Measurements from ENCODE around the gene STK24. TPM values are rescaled to one million over a fixed set of nuclear protein-coding genes. Genes with fewer than 3 reads are reported as not detected.

Gene STK24
- total RNA-seq, 1 donor, result 82.2 TPM

GRCh38 chr13:98581971-98582702 is 5.2 kb upstream of the STK24 start:
- H3K4me1 ChIP-seq (ENCODE audit: insufficient read depth, low read length), result peaks cover 37% of the 10 kb centered on the region
- DNase-seq (ENCODE audit: insufficient read length, low spot score, missing footprints), result peak; percentile 87
- no peaks in the 10 kb centered on the region for H3K36me3 ChIP-seq (ENCODE audit: insufficient read depth, low read length)
- no peaks in the 10 kb centered on the region for H3K27me3 ChIP-seq (ENCODE audit: insufficient read depth, low read length)
- peak overlapping the region; percentile 35 for H3K27ac ChIP-seq (ENCODE audit: low read depth, low read length)
- peak overlapping the region; percentile 57 for H2AFZ ChIP-seq (ENCODE audit: low read length)
- no peaks in the 10 kb centered on the region for H4K20me1 ChIP-seq (ENCODE audit: insufficient read depth, low read length)
- no peak for TF ChIP-seq CTCF (IDR thresholded peaks at IDR 0.05; ENCODE audit: extremely low read depth, low read depth, low read length)
- no peak overlapping the region for H3K4me3 ChIP-seq (ENCODE audit: insufficient read depth, low read length)
- peak overlapping the region; percentile 15 for H3K4me2 ChIP-seq (ENCODE audit: insufficient read depth, low read length)
- no peaks in the 10 kb centered on the region for H3K9me3 ChIP-seq (ENCODE audit: low read depth, low read length)
- H3K79me2 ChIP-seq (ENCODE audit: insufficient read depth, low read length), result no peaks in the 10 kb centered on the region

- no peaks in the 10 kb centered on the region for H3K27me3 ChIP-seq (ENCODE audit: insufficient read depth, low read length)
- H4K20me1 ChIP-seq (ENCODE audit: insufficient read depth, low read length), result no peaks in the 10 kb centered on the region
- H3K4me3 ChIP-seq (ENCODE audit: insufficient read depth, low read length), result no peak overlapping the region
- no peak overlapping the region for H3K4me2 ChIP-seq (ENCODE audit: insufficient read depth, low read length)
- no peaks in the 10 kb centered on the region for H3K9me3 ChIP-seq (ENCODE audit: low read depth, low read length)
- H3K36me3 ChIP-seq (ENCODE audit: insufficient read depth, low read length), result no peaks in the 10 kb centered on the region
- no peak overlapping the region for H2AFZ ChIP-seq (ENCODE audit: low read length)
- peaks cover 37% of the 10 kb centered on the region for H3K4me1 ChIP-seq (ENCODE audit: insufficient read depth, low read length)
- TF ChIP-seq CTCF (IDR thresholded peaks at IDR 0.05; ENCODE audit: extremely low read depth, low read depth, low read length), result no peak
- peak; percentile 67 for DNase-seq (ENCODE audit: insufficient read length, low spot score, missing footprints)
- H3K27ac ChIP-seq (ENCODE audit: low read depth, low read length), result peak overlapping the region; percentile 35
- H3K79me2 ChIP-seq (ENCODE audit: insufficient read depth, low read length), result peaks cover 2% of the 10 kb centered on the region
Observed at GRCh38 chr13:98581381-98581780, 4.5 kb upstream of the STK24 start.

GRCh38 chr13:98580420-98580819 is 3.5 kb upstream of the STK24 start:
- no peak for DNase-seq (ENCODE audit: insufficient read length, low spot score, missing footprints)
- TF ChIP-seq CTCF (IDR thresholded peaks at IDR 0.05; ENCODE audit: extremely low read depth, low read depth, low read length), result no peak
- H3K4me1 ChIP-seq (ENCODE audit: insufficient read depth, low read length), result peaks cover 37% of the 10 kb centered on the region
- no peak overlapping the region for H3K27ac ChIP-seq (ENCODE audit: low read depth, low read length)
- H4K20me1 ChIP-seq (ENCODE audit: insufficient read depth, low read length), result peaks cover 4% of the 10 kb centered on the region
- no peaks in the 10 kb centered on the region for H3K36me3 ChIP-seq (ENCODE audit: insufficient read depth, low read length)
- no peaks in the 10 kb centered on the region for H3K9me3 ChIP-seq (ENCODE audit: low read depth, low read length)
- peaks cover 12% of the 10 kb centered on the region for H3K79me2 ChIP-seq (ENCODE audit: insufficient read depth, low read length)
- H3K4me2 ChIP-seq (ENCODE audit: insufficient read depth, low read length), result no peak overlapping the region
- no peaks in the 10 kb centered on the region for H3K27me3 ChIP-seq (ENCODE audit: insufficient read depth, low read length)
- no peak overlapping the region for H3K4me3 ChIP-seq (ENCODE audit: insufficient read depth, low read length)
- H2AFZ ChIP-seq (ENCODE audit: low read length), result no peak overlapping the region

- peak overlapping the region; percentile 98 for H3K4me2 ChIP-seq (ENCODE audit: insufficient read depth, low read length)
Observed at GRCh38 chr13:98577836-98578285, 954 bp upstream of the STK24 start.

More at GRCh38 chr13:98577836-98578285, 954 bp upstream of the STK24 start:
- Histone ChIP-seq H3K4me1 (ENCODE audit: insufficient read depth, low read length) (peaks cover 42% of the 10 kb centered on the region), H2AFZ (ENCODE audit: low read length) (peak overlapping the region; percentile 93), H3K36me3 (ENCODE audit: insufficient read depth, low read length) (no peaks in the 10 kb centered on the region), H3K79me2 (ENCODE audit: insufficient read depth, low read length) (peaks cover 37% of the 10 kb centered on the region), H3K4me3 (ENCODE audit: insufficient read depth, low read length) (peak overlapping the region; percentile 83), H3K27me3 (ENCODE audit: insufficient read depth, low read length) (no peaks in the 10 kb centered on the region), H4K20me1 (ENCODE audit: insufficient read depth, low read length) (peaks cover 20% of the 10 kb centered on the region), H3K9me3 (ENCODE audit: low read depth, low read length) (no peaks in the 10 kb centered on the region), H3K27ac (ENCODE audit: low read depth, low read length) (peak overlapping the region; percentile 98)
- DNase-seq (ENCODE audit: insufficient read length, low spot score, missing footprints), result peak; percentile 51
- TF ChIP-seq CTCF (IDR thresholded peaks at IDR 0.05; ENCODE audit: extremely low read depth, low read depth, low read length), result no peak

Data from osteoblast (primary cell).